ENCODE data around the gene HBG2.

DNA sequence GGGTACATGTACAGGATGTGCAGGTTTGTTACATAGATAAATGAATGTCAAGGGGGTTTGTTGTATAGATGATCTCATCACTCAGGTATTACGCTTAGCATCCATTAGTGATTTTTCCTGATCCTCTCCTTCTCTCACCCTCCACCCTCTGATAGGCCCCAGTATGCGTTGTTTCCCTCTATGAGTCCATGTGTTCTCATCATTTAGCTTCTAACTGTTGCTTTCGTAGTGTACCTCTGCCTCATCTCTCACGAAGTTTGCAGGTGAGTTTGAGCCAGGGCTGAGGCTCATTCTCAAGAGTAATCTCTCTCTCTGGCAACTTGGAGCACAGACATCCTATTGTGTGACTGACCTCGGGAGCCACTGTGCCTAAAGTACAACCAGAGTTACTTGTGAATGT is 19.8 kb upstream of the HBG2 start:
- TF ChIP-seq, protein P1, sequence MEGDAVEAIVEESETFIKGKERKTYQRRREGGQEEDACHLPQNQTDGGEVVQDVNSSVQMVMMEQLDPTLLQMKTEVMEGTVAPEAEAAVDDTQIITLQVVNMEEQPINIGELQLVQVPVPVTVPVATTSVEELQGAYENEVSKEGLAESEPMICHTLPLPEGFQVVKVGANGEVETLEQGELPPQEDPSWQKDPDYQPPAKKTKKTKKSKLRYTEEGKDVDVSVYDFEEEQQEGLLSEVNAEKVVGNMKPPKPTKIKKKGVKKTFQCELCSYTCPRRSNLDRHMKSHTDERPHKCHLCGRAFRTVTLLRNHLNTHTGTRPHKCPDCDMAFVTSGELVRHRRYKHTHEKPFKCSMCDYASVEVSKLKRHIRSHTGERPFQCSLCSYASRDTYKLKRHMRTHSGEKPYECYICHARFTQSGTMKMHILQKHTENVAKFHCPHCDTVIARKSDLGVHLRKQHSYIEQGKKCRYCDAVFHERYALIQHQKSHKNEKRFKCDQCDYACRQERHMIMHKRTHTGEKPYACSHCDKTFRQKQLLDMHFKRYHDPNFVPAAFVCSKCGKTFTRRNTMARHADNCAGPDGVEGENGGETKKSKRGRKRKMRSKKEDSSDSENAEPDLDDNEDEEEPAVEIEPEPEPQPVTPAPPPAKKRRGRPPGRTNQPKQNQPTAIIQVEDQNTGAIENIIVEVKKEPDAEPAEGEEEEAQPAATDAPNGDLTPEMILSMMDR (IDR thresholded peaks at IDR 0.05 in 4 of 5, conservative IDR thresholded peaks at IDR 0.05 in 1 of 5), result no peak
- TF ChIP-seq POLR2A (IDR thresholded peaks at IDR 0.05), result no peak
